ENCODE results near the gene ARHGAP5.

- TF ChIP-seq ZFX (IDR thresholded peaks at IDR 0.05; ENCODE audit: borderline replicate concordance) = no peak
- no peak for TF ChIP-seq CTCF (IDR thresholded peaks at IDR 0.05)
These were observed 38.2 kb upstream of the ARHGAP5 start for GRCh38 chr14:32038876-32039275.
